ENCODE data around the gene C12orf43.

Gene C12orf43

DNA sequence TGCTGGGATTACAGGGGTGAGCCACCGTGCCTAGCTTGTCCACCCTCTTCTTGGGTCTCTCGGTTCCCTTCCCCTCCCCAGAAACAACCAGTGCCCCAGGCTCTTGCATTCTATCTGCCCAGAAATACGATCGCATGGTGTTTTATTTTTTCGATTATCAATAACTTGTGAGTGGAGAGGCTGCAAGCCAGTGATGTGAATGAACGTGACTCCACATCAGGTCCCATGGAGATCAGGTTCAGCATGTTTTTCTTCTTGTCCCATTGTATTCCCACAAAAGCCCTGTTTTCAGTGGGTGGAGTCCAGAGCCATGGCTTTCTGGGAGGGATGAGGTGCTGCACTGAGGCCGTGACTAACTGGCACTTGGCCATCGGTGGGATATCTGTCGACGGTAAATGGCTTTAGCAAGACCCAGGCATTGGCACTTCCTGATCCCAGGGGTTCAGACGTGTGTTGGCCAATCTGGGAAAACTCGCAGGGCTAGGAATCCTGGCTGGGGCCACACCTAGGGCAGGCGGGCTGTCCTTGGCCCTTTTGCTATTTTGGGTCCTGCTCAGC lies 50.7 kb downstream of the C12orf43 start:
- POLR2A ChIA-PET = no interaction called here
- TF ChIP-seq, protein P1, sequence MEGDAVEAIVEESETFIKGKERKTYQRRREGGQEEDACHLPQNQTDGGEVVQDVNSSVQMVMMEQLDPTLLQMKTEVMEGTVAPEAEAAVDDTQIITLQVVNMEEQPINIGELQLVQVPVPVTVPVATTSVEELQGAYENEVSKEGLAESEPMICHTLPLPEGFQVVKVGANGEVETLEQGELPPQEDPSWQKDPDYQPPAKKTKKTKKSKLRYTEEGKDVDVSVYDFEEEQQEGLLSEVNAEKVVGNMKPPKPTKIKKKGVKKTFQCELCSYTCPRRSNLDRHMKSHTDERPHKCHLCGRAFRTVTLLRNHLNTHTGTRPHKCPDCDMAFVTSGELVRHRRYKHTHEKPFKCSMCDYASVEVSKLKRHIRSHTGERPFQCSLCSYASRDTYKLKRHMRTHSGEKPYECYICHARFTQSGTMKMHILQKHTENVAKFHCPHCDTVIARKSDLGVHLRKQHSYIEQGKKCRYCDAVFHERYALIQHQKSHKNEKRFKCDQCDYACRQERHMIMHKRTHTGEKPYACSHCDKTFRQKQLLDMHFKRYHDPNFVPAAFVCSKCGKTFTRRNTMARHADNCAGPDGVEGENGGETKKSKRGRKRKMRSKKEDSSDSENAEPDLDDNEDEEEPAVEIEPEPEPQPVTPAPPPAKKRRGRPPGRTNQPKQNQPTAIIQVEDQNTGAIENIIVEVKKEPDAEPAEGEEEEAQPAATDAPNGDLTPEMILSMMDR (IDR thresholded peaks at IDR 0.05; ENCODE audit: insufficient read depth, low read length, missing control alignments) = no peak

DNA sequence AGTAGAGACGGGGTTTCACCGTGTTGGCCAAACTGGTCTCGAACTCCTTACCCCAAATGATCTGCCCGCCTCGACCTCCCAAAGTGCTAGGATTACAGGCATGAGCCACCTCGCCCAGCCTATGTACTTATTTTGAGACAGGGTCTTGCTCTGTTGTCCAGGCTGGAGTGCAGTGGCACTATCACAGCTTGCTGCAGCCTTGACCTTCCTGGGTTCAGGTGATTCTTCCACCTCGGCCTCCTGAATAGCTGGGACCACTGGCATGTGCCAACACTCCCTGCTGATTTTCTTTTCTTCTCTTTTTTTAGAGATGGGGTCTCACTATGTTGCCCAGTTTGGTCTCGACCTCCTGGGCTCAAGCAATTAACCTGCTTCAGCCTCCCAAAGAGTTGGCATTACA lies 52.0 kb downstream of the C12orf43 start:
- DNase-seq (ENCODE audit: low read depth, low spot score) = no peak
- ChIA-PET CTCF (interaction anchor here (2.3 kb wide), 1 partner anchor 9 kb away, joined by 17 read pairs; no protein-coding TSS in a partner anchor), POLR2A (no interaction called here)
- TF ChIP-seq, protein P1 (IDR thresholded peaks at IDR 0.05; ENCODE audit: insufficient read depth, low read length, missing control alignments) = no peak
- no peak overlapping the region for H3K4me3 ChIP-seq (ENCODE audit: low read depth, low read length)

More for the DNA sequence above, 50.7 kb downstream of the C12orf43 start:
- H3K4me3 ChIP-seq (ENCODE audit: low read depth, low read length) = no peak overlapping the region
- no peak for DNase-seq (ENCODE audit: low read depth, low spot score)
- CTCF ChIA-PET = no interaction called here

DNA sequence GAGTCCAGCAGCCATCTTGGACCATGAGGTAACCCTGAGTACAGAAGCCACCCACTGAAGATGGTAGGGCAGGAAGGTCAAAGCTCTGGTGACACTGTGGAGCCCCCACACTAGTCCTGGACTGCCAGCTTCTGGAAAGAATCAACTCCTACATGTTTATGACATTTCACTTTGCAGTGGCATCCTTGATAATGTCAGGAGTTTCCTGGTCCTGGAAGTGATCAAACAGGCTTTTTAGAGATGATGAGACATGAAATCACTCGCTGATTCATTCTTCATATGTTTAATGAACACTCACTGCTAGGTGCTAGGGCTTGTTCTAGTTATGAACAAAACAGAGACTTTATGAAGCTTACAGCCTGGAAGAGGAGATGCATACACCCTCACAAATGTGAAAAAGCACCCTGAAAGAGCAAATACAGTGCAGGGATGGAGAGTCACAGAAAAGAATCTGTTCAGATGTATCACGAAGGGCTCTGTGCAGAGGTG lies 53.7 kb downstream of the C12orf43 start:
- DNase-seq (ENCODE audit: low read depth, low spot score) = no peak
- H3K4me3 ChIP-seq (ENCODE audit: low read depth, low read length) = no peak overlapping the region
- POLR2A ChIA-PET = no interaction called here
- CTCF ChIA-PET = interaction anchor here (0.6 to 2.3 kb wide), 3 partner anchors 10 to 314 kb away, joined by 3 to 17 read pairs (median 3); no protein-coding TSS in a partner anchor
- TF ChIP-seq, protein P1 (IDR thresholded peaks at IDR 0.05; ENCODE audit: insufficient read depth, low read length, missing control alignments) = no peak

DNA sequence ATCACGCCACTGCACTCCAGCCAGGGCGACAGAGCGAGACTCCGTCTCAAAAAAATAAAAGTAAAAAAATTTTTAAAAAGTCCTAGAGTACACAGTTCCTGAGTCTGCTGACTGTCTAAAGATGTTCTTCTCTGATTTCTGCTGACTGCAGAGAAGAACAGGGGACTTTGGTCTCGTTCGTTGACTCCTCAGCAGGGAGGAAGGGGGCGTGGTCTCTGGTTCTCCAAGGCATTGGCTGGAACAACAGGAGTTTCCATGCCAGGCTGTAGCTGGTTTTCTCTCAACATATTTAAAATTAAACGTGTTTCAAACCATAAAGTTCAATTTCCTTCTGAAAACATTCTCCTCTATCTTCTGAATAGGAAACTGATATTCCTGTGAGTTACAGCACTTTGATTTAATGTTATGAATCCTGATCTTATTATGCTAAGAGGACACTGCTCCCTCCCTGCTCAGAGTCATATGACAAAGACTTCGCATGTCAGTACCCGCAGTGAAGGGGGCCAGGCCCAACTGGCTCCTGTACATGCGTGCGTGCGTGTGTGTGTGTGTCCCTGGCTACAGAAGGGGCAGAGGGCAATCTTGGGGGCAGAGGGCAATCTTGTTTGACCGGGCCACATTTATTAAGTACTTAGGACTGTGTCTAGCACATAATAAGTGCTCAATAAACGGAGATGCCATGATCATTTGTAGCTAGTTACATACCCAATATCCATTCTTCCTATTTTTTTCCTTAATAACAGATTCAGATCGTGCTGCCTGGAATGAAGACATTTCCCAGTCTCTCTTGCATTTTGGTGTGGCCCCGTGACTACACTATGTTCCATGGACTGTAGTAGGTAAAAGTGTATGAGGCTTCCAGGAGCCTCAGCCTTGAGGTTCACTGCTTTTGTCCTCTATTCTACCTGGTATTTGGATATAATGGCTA lies 54.4 kb downstream of the C12orf43 start:
- DNase-seq (ENCODE audit: low read depth, low spot score) = no peak
- H3K4me3 ChIP-seq (ENCODE audit: low read depth, low read length) = no peak overlapping the region
- ChIA-PET POLR2A (no interaction called here), CTCF (interaction anchor here (0.7 to 7.9 kb wide), 3 partner anchors 11 to 314 kb away, joined by 3 to 39 read pairs (median 17); no protein-coding TSS in a partner anchor)
- TF ChIP-seq, protein P1 (IDR thresholded peaks at IDR 0.05; ENCODE audit: insufficient read depth, low read length, missing control alignments) = no peak

DNA sequence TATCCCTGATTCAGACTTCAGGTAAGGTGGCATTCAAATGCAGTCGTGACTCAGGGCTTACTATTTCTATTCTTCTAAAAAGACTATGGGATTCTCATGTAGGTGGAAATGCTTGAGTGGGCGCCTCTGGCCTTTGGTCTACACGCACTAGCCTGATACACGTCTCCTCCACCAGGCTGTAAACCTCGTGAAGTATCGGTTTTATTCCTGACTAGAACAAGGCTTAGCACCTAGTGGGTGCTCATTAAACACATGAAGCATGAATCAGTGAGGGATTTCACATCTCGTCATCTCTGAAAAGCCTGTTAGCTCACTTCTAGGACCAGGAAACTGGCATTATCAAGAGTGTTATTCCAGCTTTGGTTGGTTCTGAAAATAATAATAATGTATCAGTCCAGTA lies 55.6 kb downstream of the C12orf43 start:
- TF ChIP-seq, protein P1 (IDR thresholded peaks at IDR 0.05; ENCODE audit: insufficient read depth, low read length, missing control alignments) = no peak
- H3K4me3 ChIP-seq (ENCODE audit: low read depth, low read length) = no peak overlapping the region
- no peak for DNase-seq (ENCODE audit: low read depth, low spot score)
- POLR2A ChIA-PET = no interaction called here
- CTCF ChIA-PET = interaction anchor here (7.9 kb wide), 1 partner anchor 12 kb away, joined by 39 read pairs; no protein-coding TSS in a partner anchor
